Astrocyte of the cerebellum (primary cell): ENCODE data around the gene LIPC.

Source experiments
- DNase-seq: peaks from one replicate; pipeline ENCODE4 v3.0.0-alpha.2; 2011; ENCODE audit warnings: low read depth
- H3K4me3 ChIP-seq: 2 replicates; pipeline ENCODE4 v1.5.1; 2011; ENCODE audit warnings: mild to moderate bottlenecking, low read depth, low read length, moderate library complexity
- in situ Hi-C: cut with HindIII; loops from 2 replicates; pipeline ENCODE4 v1.10.0; 2017; ENCODE audit warnings: low sequenced_read_pairs
- TF ChIP-seq, protein P1 (sequence below): IDR thresholded peaks from 2 replicates; pipeline ENCODE4 v1.5.1; 2012; ENCODE audit warnings: low read length, low read depth, moderate library complexity, mild to moderate bottlenecking; ENCODE audit errors: missing control alignments

LIPC gene

DNA sequence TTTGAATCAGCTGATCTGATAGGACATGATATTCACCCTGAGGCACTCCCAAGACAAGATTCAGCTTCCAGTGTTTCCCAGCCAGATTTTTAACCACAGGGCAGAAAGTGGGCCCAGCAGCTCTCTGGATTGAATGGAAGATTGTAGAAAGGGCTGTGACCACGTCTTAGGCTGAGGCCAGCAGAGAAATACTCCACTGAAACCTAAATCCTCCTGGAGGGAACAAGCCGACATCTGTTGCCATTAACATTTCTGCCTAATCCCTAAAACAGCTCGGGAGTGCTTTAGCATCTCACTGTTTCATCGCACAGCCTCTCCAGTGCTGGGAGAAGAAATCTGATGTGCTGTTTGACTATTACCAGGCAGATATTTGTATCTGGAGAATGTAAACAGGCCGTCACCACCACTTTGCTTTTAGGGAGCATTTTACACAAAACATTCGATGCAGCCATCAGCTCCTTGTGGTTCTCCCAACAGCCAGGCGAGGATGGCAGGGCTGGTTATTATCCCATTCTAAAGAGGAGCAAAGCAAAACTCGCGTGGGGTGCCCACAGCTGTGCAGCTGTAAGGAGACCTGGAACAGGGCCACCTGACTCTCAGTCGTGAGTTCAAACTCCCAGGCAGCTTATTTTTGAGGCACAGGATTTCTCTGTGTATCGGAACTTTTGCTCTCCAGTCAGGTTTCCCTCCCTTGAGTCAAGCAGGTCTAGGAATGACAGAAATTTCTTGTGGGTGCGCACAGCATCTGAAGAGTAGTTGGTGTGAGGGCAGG, 117.4 kb downstream of the LIPC start:
- TF ChIP-seq, protein P1, sequence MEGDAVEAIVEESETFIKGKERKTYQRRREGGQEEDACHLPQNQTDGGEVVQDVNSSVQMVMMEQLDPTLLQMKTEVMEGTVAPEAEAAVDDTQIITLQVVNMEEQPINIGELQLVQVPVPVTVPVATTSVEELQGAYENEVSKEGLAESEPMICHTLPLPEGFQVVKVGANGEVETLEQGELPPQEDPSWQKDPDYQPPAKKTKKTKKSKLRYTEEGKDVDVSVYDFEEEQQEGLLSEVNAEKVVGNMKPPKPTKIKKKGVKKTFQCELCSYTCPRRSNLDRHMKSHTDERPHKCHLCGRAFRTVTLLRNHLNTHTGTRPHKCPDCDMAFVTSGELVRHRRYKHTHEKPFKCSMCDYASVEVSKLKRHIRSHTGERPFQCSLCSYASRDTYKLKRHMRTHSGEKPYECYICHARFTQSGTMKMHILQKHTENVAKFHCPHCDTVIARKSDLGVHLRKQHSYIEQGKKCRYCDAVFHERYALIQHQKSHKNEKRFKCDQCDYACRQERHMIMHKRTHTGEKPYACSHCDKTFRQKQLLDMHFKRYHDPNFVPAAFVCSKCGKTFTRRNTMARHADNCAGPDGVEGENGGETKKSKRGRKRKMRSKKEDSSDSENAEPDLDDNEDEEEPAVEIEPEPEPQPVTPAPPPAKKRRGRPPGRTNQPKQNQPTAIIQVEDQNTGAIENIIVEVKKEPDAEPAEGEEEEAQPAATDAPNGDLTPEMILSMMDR: no peak
- DNase-seq: no peak
- in situ Hi-C loops: no loop called here
- no peak overlapping the region for H3K4me3 ChIP-seq

DNA sequence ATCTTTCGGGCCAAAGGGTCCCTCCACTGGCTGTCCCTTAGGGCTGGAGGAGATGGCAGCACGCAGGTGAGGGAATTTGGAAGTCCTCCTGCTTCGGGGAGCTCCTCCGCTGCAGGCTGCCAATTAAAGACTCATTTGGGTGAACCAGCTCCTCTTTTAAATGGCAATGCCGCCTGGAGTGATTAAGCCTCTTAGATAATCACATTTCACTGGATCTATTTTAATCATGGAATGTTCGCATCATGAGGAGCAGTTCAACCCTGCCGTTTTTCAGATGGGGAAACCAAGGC, 117.9 kb downstream of the LIPC start:
- no peak overlapping the region for H3K4me3 ChIP-seq
- no peak for DNase-seq
- in situ Hi-C loops: no loop called here
- TF ChIP-seq, protein P1: no peak

DNA sequence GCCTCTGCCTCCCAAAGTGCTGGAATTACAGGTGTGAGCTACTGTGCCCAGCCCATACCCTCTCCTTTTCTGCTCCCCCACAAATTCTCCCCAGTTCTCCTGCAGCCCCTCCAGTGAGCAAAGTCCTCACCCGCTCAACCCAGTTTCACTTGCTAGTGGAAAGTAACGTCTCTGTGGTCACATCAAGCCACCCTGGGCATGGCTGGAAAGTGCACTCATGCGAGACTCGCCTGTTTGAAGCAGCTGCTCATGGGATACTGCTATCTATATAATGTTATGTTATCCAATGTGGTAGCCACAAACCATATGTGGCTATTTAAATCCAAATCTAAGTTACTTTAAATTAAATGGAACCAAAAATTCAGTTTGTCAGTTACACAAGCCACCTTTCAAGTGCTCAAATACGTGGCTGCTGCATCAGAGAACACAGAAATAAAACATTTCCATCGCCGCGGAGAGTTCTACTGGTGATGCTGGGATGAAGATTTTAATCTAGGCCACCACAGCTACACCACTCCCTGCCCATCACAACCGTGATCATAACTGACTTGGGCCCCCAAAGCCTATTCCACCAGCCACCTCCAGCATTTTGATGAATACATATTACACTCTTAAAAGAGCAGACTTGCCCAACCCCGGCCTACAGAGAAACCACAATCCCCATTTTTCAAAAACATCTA, 119.4 kb downstream of the LIPC start:
- TF ChIP-seq, protein P1: no peak
- no peak for DNase-seq
- in situ Hi-C loops: no loop called here
- H3K4me3 ChIP-seq: no peak overlapping the region

DNA sequence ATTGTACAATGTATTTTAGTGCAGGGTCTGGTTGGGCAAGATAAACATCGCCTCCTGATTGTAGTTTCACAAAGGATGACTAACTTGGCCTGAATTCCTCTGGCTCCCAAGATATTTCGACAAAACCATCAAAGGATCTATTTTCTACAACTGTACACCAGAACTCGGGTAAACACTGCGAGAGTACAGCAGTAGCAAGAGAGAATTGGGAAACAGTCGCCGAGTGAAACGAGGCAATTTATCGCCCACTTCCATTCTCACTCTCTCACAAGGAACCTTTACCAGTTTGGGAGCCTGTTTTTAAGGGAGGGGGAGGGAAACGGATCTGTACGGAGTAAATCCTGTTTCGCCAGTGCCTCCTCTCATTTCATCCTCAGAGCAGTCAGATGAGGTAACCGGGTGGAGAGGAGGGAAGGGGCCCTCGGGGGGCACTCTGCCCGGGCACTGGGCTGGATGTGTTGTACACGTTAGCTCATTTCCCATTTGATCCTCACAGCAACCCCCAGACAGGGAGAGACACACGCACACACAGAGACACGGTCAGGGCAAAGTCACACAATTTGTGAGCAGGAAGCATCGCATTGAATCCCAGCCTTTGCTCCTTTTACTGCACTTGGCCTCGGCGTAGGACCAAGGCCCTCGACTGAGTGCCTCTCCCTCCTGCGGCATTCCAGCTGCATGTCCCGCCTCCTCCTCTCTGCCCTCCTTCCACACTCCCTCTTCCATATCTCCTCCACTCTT, 120.1 kb downstream of the LIPC start:
- in situ Hi-C loops: no loop called here
- peak; percentile 95 for DNase-seq
- TF ChIP-seq, protein P1: no peak
- H3K4me3 ChIP-seq: no peak overlapping the region

DNA sequence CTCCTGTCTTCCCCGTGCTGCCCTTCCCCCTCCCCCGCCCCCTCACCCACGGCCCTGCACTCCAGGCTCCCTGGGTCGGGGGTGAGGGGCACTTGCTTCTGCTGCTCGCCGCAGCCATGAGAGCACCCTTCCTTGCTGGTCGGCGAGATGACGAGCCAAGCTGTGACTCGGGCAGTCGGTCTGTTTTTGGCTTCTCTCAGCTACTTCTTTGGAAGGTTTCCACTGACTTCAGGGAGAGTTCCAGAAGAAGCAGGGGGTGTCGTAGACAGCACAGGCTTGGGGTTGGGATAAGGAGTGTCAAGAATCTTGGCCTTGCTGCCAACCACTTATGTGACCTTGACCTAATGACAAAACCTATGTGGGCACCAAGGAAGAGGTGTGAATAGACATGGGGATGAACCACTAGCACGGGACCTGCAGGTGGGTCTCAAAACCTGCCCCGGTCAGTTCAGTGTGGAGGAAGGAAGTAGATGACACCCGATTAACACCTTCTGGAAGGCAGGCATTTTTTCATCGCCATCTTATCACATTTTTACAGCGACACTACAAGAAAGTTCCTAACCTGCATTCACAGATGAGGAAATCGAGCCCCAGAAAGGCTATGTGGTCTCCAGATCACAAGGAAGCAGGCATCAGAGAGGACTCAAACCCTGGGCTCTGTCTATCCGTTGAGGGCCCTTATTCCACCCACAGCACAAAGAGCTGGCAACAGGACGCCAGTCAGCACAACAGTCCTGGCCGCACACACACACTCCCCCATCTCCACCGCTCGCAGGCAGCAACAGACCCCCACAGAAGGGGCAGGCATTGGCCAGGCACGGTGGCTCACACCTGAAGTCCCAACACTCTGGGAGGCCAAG, 120.9 kb downstream of the LIPC start:
- DNase-seq: no peak
- TF ChIP-seq, protein P1: no peak
- no peak overlapping the region for H3K4me3 ChIP-seq
- in situ Hi-C loops: no loop called here

DNA sequence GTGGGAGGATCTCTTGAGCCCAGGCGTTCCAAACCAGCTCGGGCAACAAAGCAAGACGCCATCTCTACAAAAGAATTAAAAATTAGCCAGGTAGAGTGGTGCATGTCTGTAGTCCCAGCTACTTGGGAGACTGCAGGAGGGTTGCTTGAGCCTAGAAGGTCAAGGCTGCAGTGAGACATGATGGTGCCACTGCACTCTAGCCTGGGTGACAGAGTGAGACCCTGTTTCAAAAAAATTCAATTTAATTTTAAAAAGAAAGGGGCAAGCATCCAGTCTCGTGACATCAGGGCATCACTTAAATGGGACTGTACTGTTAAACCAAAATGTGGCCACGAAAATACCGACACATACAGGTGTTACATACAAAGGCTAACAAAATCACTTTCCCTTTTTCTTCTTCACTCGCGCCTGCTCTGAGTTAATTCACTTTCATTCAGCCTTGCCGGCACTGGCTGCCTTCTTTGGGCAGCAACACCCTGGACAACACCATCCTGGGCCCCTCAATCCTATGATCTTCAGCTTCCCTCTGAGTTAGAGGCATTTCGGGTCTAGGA, 121.7 kb downstream of the LIPC start:
- DNase-seq: no peak
- no peak overlapping the region for H3K4me3 ChIP-seq
- TF ChIP-seq, protein P1: no peak
- in situ Hi-C loops: no loop called here
